ENCODE results near the gene RALGAPB.

RALGAPB gene

GRCh38 chr20:38617830-38618196 is 145.2 kb downstream of the RALGAPB start:
- DNase-seq = no peak

DNA sequence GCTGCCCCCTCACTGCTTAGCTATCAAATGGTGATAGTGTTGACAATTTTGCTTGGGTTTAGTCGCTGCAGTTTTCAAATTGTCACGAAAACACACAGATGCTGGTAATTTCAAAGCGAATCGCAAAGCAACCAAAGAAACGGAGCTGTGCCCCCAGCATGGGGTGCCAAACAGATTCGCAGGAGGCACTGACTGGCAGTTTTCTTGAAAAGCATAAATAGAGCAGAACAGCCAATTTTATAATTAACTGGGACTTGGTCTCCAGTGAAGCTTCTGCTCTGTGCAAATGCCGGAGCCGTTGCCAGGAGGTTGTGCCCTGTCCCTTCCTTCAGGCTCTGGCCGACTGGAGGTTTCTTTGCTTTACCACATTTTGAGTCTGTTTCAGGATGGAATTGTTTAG is 147.8 kb downstream of the RALGAPB start:
- no peak for DNase-seq

- DNase-seq = no peak
Observed at GRCh38 chr20:38623061-38623460, 150.4 kb downstream of the RALGAPB start.

GRCh38 chr20:38624084-38624483 is 151.4 kb downstream of the RALGAPB start:
- DNase-seq = no peak

DNA sequence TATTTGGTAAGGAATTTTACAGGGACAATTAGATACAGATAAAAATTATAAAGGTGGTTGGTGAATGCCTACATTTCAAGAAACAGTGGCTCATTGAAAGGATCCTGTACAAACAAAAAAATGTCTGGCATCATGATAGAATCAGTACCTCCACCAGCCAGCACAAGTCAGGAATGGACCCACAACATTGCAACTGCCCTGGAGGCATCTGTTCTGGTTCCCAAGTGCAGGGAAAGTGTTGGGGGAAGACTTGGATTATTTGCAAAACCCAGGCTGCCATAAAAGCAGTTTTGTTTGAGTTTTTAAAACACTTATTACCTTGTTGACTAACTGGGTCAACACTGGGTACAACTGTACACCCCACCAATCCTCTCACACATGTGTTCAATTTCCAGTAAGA is 153.3 kb downstream of the RALGAPB start:
- no peak for DNase-seq

GRCh38 chr20:38626921-38627659 is 154.4 kb downstream of the RALGAPB start:
- DNase-seq = no peak

All from GDM1 (cell line).